GM12865 (cell line): ENCODE results near the gene CHN1.
A peak's percentile ranks its signal among the peaks of the same experiment; 100 is the strongest.

Source experiments
- DNase-seq: peaks from one replicate; pipeline ENCODE4 v3.0.0; 2010; ENCODE audit warnings: low read depth
- H3K4me3 ChIP-seq: 2 replicates; pipeline ENCODE4 v1.5.1; 2011; ENCODE audit warnings: mild to moderate bottlenecking, low read depth, low read length, control low read depth
- TF ChIP-seq, protein P1 (sequence below): IDR thresholded peaks from 2 replicates; pipeline ENCODE4 v1.5.1; 2011; ENCODE audit warnings: low read length, control low read depth, low read depth, inconsistent platforms; ENCODE audit not compliant: insufficient read depth; ENCODE audit errors: missing control alignments

The CHN1 gene

DNA sequence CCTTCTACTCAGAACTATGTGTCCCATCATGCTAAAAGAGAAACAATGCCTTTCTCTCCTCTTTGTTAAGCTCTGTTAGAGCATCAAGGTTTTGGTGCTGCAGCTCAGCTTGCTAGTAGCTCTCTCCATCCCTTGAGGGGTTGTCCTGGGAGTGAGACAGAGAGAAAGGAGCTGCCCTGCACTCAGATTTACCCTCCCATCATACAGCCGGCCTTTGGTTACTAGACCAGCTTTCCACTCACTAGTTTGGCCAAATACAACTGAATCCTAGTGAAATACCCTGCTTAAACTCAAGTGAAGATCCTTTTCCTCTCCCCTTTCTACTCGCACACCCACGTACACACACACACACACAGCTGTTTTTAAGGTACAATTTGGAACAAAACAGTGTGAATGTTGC, 2.3 kb upstream of the CHN1 start:
- no peak overlapping the region for H3K4me3 ChIP-seq
- no peak for DNase-seq
- TF ChIP-seq, protein P1, sequence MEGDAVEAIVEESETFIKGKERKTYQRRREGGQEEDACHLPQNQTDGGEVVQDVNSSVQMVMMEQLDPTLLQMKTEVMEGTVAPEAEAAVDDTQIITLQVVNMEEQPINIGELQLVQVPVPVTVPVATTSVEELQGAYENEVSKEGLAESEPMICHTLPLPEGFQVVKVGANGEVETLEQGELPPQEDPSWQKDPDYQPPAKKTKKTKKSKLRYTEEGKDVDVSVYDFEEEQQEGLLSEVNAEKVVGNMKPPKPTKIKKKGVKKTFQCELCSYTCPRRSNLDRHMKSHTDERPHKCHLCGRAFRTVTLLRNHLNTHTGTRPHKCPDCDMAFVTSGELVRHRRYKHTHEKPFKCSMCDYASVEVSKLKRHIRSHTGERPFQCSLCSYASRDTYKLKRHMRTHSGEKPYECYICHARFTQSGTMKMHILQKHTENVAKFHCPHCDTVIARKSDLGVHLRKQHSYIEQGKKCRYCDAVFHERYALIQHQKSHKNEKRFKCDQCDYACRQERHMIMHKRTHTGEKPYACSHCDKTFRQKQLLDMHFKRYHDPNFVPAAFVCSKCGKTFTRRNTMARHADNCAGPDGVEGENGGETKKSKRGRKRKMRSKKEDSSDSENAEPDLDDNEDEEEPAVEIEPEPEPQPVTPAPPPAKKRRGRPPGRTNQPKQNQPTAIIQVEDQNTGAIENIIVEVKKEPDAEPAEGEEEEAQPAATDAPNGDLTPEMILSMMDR, result no peak

DNA sequence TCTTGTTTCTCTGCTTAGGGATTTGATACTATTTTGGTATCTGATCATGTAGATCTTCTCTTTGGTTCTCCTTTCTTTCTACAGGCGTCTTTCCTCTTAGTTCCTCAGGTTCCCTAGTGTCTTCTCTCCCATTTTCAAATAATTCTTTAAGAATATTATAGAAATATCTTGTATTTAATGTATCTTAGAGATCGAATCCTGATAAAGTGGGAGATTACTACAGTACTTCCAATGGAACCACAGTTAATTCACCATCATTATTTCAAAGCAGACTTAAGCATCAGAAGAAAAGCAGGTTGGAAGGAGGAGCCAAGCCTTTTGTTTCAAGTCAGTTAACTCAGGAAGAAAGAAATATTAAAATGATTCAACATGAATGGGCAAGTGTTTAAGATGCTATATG, 1.1 kb upstream of the CHN1 start:
- H3K4me3 ChIP-seq, result no peak overlapping the region
- no peak for DNase-seq
- TF ChIP-seq, protein P1, result no peak

DNA sequence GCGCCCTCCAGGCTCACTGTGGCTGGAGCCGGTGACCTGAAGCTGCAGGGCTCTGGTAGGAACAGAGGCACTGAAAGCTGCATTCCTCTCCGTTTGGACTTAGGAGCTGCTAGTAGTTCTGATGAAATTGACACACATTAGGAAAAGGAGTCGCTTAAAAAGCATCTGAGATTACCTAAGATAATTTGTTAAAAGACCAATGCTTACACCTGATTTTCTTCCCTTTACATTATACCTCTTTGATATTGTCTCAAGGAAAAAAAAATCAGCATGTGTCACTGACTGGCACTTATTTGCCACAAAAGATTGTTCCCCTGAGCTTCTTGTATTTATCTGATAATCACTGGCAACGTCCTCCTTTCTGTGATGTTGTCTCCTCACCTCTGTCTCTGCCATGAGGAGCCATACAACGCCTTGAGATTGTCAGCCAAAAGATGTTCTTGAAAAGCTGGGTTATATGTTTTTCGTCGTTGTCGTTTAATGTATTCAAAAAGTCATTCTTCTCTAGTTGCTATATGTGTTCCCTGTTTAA, 618 bp upstream of the CHN1 start:
- TF ChIP-seq, protein P1, result no peak
- no peak for DNase-seq
- H3K4me3 ChIP-seq, result peak overlapping the region; percentile 55

DNA sequence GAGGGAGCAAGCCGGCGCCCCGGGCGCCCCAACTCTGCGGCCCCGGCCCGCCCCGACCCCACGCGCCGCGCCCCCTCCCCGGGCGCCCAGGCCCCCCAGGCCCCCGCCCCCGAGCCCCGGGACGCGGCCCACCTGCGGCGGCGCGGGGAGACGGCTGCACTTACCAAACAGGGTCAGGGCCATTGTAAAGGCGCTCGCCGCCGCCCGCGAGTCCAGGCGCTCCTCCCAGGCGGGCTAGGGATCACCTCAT, 526 bp downstream of the CHN1 start:
- TF ChIP-seq, protein P1, result no peak
- H3K4me3 ChIP-seq, result peak overlapping the region; percentile 55
- DNase-seq, result peak; percentile 3

DNA sequence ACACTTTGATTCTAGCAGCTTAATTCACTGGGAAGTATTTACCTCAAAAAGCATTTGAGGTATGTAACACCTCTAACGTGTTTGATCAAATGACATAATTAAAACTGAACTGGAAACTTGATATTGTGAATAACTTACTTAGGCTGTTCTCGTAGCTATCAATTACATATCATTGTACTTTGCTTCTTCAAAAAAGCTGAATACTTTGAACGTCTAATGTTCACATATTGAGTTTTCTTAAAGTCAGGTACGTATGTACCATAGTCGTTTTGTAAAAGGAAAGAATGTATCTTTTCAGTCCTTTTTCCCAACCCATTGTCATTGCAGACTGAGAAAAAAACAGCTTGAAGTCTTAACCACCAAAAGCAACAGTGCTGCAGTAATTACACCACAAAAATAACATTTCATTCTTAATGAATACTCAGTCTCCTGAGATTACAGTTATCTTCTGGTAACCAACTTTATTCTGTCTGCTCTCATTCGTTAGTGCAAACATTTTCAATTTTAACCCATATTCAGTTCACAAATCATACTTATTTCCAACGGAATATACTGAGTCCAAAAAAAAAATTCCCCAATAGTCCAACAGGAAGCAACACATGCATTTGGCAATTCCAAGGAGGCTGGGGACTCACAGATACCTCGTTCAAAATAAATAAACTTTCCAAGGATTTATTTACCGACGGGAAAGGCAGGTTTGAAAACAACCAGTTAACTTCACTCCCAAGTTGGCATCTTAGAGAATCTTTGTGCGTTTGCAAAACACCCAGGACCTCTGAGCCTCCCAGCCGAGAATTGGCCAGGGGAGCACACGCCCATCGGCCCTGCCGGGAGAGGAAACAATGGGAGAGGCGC, 1.1 kb downstream of the CHN1 start:
- TF ChIP-seq, protein P1, result no peak
- H3K4me3 ChIP-seq, result no peak overlapping the region
- DNase-seq, result no peak

DNA sequence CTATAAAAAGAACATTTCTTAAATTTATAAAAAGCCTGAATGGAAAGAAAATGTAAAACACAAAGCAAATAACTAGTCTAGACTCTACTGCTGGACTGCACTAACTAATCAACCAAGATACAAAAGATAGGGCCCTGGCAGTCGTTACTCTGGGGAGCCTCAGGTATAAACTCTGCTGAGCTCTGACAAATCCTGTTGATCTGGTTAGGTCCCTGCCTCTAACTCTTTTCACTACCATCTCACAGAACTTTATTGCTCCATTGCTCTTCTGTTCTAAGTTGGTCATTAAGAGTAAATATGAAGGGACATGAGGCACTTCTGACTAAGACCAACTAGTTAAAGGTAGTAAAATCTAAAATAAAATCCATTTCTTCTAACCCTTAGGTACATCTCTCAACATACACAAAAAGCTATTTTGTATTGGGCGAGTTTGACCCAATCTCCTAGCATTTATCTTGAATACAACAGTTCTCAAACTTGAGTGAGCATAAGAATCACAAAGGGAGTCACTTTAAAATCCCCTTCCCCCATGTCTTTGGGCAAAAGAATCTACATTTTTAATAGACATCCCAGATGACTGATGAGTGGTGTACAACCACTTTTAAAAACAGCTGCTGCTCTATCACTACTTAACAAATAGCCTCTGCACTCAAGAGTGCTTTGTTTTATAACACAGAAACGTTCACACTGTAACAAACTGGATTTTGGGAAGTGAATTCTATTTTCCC, 2.5 kb downstream of the CHN1 start:
- TF ChIP-seq, protein P1, result no peak
- no peak overlapping the region for H3K4me3 ChIP-seq
- no peak for DNase-seq
